AML-193 (cell line): ENCODE data around the gene FXR1.

Source experiments
- DNase-seq, 2 experiments: peaks; one replicate each; lab custom pipeline; 2025; lab: John Stamatoyannopoulos, UW

The FXR1 gene

DNA sequence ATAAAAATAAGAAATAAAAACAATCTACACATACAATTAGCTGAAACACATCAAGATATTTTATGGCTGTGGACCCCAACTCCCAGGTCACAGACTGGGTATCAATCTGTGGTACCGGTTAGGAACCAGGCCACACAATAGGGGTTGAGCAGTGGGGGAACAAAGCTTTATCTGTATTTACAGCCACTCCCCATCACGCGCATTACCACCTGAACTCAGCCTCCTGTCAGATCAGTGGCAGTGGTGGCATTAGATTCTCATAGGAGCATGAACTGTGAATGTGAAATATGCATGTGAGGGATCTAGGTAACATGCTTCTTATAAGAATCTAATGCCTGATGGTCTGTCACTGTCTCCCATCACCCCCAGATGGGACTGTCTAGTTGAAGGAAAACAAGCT, 94.8 kb downstream of the FXR1 start:
- no peak for DNase-seq

DNA sequence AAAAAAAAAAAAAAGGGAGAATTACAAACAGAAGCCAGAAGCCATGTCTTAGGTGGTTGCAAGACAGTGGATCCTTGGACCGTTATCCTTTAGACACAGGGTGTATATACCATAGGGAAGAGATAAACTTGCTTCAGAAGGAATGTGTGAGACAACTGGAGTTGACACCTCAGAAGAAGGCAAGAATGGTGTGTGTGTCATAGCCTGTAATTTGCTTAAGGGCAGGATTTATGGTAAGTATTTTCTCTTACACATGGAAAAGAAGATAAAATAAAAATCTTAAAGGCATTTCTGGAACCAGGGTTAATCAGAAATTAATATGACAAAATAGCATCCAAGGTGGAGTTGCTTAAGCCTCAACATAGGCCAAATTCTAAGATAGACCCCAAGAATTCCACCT, 96.3 kb downstream of the FXR1 start:
- no peak for DNase-seq

DNA sequence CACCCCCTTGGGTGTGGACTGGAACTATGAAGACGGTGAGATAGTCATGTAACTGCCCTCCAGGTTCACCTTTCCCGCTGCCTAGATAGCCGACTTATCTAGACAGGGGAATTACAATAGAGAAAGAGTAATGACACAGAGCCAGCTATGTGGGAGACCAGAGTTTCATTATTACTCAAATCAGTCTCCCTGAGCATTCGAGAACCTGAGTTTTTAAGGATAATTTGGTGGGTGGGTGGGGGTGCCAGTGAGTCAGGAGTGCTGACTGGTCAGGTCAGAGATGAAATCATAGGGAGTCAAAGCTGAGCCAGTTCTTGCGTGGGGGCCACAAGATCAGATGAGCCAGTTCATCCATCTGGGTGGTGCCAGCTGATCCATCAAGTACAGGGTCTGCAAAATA, 96.8 kb downstream of the FXR1 start:
- DNase-seq = no peak

DNA sequence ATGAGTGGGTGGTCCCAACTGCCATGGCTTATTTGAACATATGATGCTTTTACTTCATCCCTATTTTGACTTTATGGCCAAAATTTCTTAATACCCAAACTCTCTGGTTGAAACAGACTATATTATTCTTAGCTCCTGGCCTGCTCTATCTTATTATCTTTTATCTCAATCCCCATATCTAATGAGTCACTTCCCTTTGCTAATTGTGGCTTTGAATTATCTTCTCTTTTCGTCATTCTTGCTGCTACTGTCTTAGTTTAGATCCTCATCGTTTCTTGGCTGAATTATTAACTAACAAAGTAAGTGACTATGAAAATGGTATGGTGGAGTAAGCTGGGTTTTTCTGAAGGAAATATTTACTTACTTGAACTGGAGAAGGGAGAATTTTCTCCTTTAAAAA, 105.2 kb downstream of the FXR1 start:
- no peak for DNase-seq

DNA sequence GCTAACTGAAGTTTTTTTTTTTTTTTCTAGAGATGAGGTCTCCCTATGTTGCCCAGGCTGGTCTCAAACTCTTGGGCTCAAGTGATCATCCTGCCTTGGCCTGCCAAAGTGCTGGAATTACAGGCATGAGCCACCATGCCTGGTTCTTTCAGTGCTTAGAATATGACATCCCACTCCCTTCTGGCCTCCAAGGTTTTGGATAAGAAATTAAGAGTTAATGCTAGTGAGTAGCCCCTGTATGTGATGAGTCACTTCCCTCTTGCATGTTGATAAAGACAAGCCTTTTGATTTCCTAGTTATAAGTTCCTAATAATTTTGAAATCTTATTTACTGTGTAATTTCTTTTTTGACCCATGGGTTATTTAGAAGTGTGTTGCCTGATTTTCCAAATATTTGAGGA, 112.7 kb downstream of the FXR1 start:
- DNase-seq = no peak

DNA sequence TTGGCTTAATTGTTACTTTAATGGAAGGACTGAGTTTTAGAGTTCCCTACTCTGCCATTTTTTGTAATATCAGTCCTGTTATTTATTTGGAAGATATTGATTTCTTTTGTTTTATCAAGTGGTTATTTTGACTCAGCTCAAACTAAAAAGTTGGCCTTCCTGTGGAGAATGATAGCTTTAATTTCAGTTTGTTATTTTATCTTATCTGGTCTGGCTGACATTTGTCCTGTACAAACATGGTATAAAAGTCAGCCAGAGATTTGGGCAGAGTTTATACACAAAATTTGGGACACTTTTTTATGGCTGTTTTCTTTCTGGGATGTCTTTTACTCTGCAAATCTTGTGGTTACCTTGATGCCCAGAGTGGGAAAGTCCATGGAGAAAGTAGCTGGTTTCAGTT, 118.5 kb downstream of the FXR1 start:
- no peak for DNase-seq
